Measurements from ENCODE around the gene LGR5.

- TF ChIP-seq POLR2A (IDR thresholded peaks at IDR 0.05) (no peak), CTCF (IDR thresholded peaks at IDR 0.05) (no peak)
Observed at GRCh38 chr12:71589478-71589881, 149.9 kb downstream of the LGR5 start.

Data from esophagus squamous epithelium (tissue), 4 donors.